AG09309 (cell line): Measurements from ENCODE around the gene AP5Z1.

Experiments
- DNase-seq: peaks from one replicate; pipeline ENCODE4 v3.0.0-alpha.2; 2010; ENCODE audit warnings: low read depth
- H3K4me3 ChIP-seq: 2 replicates; pipeline ENCODE4 v1.5.1; 2011; ENCODE audit warnings: mild to moderate bottlenecking, low read depth, low read length, moderate library complexity; ENCODE audit not compliant: control insufficient read depth
- CTCF ChIP-seq: IDR thresholded peaks from 2 replicates; pipeline ENCODE4 v1.5.1; 2011; ENCODE audit warnings: mild to moderate bottlenecking, low read depth, low read length, inconsistent platforms; ENCODE audit not compliant: insufficient read depth, control insufficient read depth; ENCODE audit errors: missing control alignments

Gene AP5Z1

DNA sequence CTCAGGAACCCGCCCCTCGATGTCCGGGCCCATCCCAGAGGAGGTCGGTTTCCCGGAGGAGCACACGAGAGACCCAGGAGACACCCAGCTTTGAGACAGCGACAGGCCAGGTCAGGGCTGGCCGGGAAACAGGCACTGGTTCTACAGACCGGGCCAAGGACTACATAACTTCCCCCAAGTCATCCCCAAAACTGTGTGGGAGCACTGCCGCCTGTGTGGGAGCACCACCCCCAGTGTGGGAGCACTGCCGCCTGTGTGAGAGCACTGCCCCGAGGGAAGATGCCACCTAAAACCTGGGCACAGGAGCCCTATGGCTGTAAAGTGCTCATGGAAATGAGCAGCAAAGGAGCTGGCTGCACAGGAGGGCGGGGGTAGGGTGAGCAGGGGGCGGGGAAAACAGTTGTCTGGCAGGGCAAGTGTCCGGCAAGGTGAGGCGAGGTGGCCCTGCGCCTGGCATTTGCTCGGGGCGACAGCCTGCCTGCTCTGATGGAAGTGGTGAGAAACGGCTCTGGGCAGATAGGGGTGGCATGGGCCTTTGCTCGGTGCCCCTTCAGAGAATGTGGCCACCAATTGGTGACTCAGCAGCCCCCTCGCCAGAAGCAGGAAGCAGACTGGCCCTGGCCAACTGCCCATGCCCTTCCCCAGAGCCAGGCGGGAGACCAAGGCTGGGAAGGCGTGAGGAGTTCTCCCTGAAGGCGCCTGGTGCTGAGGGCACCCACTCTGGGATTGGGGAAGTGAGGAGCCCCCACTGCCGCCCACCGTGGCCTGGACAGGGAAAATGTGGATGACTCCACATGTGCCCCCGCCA is 60.2 kb downstream of the AP5Z1 start:
- H3K4me3 ChIP-seq, result no peak overlapping the region
- TF ChIP-seq CTCF, result no peak
- no peak for DNase-seq

- no peak for DNase-seq
- TF ChIP-seq CTCF, result no peak
- H3K4me3 ChIP-seq, result no peak overlapping the region
Measured at GRCh38 chr7:4836206-4836661, 60.8 kb downstream of the AP5Z1 start.

DNA sequence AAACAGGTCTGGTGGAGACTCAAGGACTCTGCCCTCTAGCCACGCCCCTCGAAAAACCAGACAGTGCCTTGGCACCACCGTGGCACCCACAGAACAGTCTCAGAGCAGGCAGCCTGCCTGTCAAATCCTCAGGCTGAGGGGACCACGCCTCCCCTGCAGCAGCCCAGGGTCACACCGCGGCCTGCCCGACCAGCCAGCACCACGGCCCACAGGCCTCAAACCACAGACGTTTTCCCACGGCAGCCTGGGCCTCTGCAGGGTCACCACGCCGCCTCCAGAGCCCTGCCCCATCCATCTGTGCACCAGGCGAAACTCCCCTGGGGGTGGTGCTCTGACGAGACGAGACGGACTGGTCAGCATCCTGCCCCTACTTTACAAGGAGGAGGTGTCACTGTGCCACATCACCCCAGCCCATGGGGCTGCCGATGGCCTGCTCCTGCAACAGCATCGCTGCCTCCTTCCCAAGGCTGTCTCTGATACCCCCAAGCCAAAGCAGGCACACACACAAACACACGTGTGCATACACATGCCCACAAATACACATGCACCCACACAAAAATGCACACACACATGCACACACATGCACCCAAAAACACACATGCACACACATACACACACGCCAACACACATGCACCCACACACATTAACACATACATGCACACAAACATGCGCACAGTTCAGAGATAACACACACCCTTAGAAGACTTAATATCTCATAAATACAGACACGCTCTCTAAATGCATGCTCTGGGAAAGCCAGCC is 61.8 kb downstream of the AP5Z1 start:
- no peak overlapping the region for H3K4me3 ChIP-seq
- DNase-seq, result no peak
- no peak for TF ChIP-seq CTCF

- DNase-seq, result no peak
- TF ChIP-seq CTCF, result no peak
- no peak overlapping the region for H3K4me3 ChIP-seq
Measured at GRCh38 chr7:4837803-4838625, 62.6 kb downstream of the AP5Z1 start.

DNA sequence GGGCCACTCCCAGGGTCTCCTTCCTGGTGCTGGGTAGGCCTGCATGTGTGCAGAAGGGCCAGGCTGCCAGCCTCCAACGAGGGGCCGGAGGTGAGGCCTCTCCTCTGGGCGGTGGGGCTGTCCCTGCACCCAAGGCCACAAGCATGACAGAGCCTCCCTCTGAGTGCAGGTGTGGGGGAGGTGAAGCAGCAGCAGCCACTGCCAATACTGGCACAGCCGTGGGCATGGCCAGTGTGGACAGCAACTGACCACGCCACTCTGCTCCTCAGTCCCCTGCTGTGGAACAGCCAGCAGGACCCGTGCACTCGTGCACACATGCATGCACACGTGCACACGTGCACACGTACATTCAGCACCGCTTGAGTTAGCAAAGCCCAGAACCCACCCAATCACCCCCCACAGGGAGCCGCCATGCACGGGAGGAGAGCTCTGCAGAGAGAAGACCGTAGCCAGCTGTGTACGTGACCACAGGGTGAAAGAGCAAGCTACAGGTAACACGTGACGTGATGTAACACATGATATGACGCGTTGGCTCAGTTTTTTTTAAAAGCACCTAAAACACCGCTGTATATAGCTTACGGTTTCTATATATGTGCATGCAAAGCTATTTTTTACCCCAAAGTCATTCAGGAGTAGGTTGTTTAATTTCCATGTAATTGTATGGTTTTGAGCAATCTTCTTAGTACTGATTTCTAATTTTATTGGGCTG is 63.4 kb downstream of the AP5Z1 start:
- no peak for DNase-seq
- TF ChIP-seq CTCF, result no peak
- H3K4me3 ChIP-seq, result no peak overlapping the region

- no peak for TF ChIP-seq CTCF
- H3K4me3 ChIP-seq, result no peak overlapping the region
- DNase-seq, result no peak
Measured at GRCh38 chr7:4840079-4840501, 64.7 kb downstream of the AP5Z1 start.
